ENCODE measurements around the gene POLD2. TPM values are rescaled to one million over a fixed set of nuclear protein-coding genes. Genes with fewer than 3 reads are reported as not detected.
A peak's percentile ranks its signal among the peaks of the same experiment; 100 is the strongest.

POLD2 gene
- total RNA-seq, 1 donor from 2014 or later: 103 TPM

GRCh38 chr7:44076101-44076895 is 47.0 kb downstream of the POLD2 start:
- DNase-seq (ENCODE audit: low read depth): no peak
- H3K27me3 ChIP-seq (ENCODE audit: control insufficient read depth, insufficient read depth, low read length): no peaks in the 10 kb centered on the region
- no peak for FAIRE-seq

GRCh38 chr7:44075296-44076075 is 47.9 kb downstream of the POLD2 start:
- DNase-seq (ENCODE audit: low read depth) (no peak), FAIRE-seq (no peak)
- TF ChIP-seq CTCF (IDR thresholded peaks at IDR 0.05; ENCODE audit: insufficient read depth, low read length, severe bottlenecking): no peak
- H3K27me3 ChIP-seq (ENCODE audit: control insufficient read depth, insufficient read depth, low read length): no peaks in the 10 kb centered on the region
- H3K36me3 ChIP-seq (ENCODE audit: control insufficient read depth, insufficient read depth, low read length): peaks cover 29% of the 10 kb centered on the region
- H3K4me3 ChIP-seq (ENCODE audit: low read depth, low read length): no peak overlapping the region

More at GRCh38 chr7:44076101-44076895, 47.0 kb downstream of the POLD2 start:
- no peak for TF ChIP-seq CTCF (IDR thresholded peaks at IDR 0.05; ENCODE audit: insufficient read depth, low read length, severe bottlenecking)
- Histone ChIP-seq H3K36me3 (ENCODE audit: control insufficient read depth, insufficient read depth, low read length) (peaks cover 30% of the 10 kb centered on the region), H3K4me3 (ENCODE audit: low read depth, low read length) (no peak overlapping the region)

GRCh38 chr7:44074349-44074695 is 49.0 kb downstream of the POLD2 start:
- FAIRE-seq (no peak), DNase-seq (ENCODE audit: low read depth) (no peak)
- Histone ChIP-seq H3K36me3 (ENCODE audit: control insufficient read depth, insufficient read depth, low read length) (peaks cover 21% of the 10 kb centered on the region), H3K4me3 (ENCODE audit: low read depth, low read length) (no peak overlapping the region), H3K27me3 (ENCODE audit: control insufficient read depth, insufficient read depth, low read length) (no peaks in the 10 kb centered on the region)
- TF ChIP-seq CTCF (IDR thresholded peaks at IDR 0.05; ENCODE audit: insufficient read depth, low read length, severe bottlenecking): no peak

- DNase-seq (ENCODE audit: low read depth): peak; percentile 76
- no peak for TF ChIP-seq CTCF (IDR thresholded peaks at IDR 0.05; ENCODE audit: insufficient read depth, low read length, severe bottlenecking)
- no peak for FAIRE-seq
- Histone ChIP-seq H3K4me3 (ENCODE audit: low read depth, low read length) (no peak overlapping the region), H3K36me3 (ENCODE audit: control insufficient read depth, insufficient read depth, low read length) (peaks cover 19% of the 10 kb centered on the region), H3K27me3 (ENCODE audit: control insufficient read depth, insufficient read depth, low read length) (no peaks in the 10 kb centered on the region)
These were observed 49.5 kb downstream of the POLD2 start for GRCh38 chr7:44073664-44074348.

- H3K36me3 ChIP-seq (ENCODE audit: control insufficient read depth, insufficient read depth, low read length): peaks cover 17% of the 10 kb centered on the region
- no peaks in the 10 kb centered on the region for H3K27me3 ChIP-seq (ENCODE audit: control insufficient read depth, insufficient read depth, low read length)
- no peak for FAIRE-seq
- peak; percentile 86 for DNase-seq (ENCODE audit: low read depth)
- no peak overlapping the region for H3K4me3 ChIP-seq (ENCODE audit: low read depth, low read length)
- peak; percentile 86 for TF ChIP-seq CTCF (IDR thresholded peaks at IDR 0.05; ENCODE audit: insufficient read depth, low read length, severe bottlenecking)
These were observed 50.8 kb downstream of the POLD2 start for GRCh38 chr7:44072364-44073231.

Measured in bronchial epithelial cell (primary cell).